ENCODE data around the gene VPS25. TPM values are rescaled to one million over a fixed set of nuclear protein-coding genes. Genes with fewer than 3 reads are reported as not detected.
"Not testable (repeated sequence)": the region's sequence is repeated elsewhere in the genome, so short reads cannot be mapped to it uniquely, and the experiment has no call there.

Gene VPS25
- 30.9 TPM for total RNA-seq

- peak; percentile 78 for DNase-seq (ENCODE audit: low spot score)
- peak; percentile 99 for ATAC-seq
These were observed at the start of gene VPS25 for GRCh38 chr17:42773290-42774035. TSS of gene VPS25 (plus strand) at chr17:42773449. CDS start at chr17:42773476, 27 bp downstream.

- no peak for ATAC-seq
- no peak for DNase-seq (ENCODE audit: low spot score)
These were observed 49.6 kb upstream of the VPS25 start for GRCh38 chr17:42723636-42724035.

GRCh38 chr17:42725143-42725542, 48.1 kb upstream of the VPS25 start:
- no peak for ATAC-seq
- DNase-seq (ENCODE audit: low spot score) = no peak

GRCh38 chr17:42740699-42741098, 32.5 kb upstream of the VPS25 start:
- no peak for ATAC-seq
- DNase-seq (ENCODE audit: low spot score) = no peak

GRCh38 chr17:42742916-42743315, 30.3 kb upstream of the VPS25 start:
- DNase-seq (ENCODE audit: low spot score); ATAC-seq: not testable (repeated sequence)

- ATAC-seq (no peak), DNase-seq (ENCODE audit: low spot score) (no peak)
These were observed 29.5 kb upstream of the VPS25 start for GRCh38 chr17:42743595-42744282.

GRCh38 chr17:42744283-42744805, 28.9 kb upstream of the VPS25 start:
- ATAC-seq (peak; percentile 91), DNase-seq (ENCODE audit: low spot score) (peak; percentile 88)

GRCh38 chr17:42744806-42745617, 28.2 kb upstream of the VPS25 start, which contains the start of gene EZH1:
TSS of gene EZH1 (minus strand) at chr17:42745040. CDS start at chr17:42728941, 16,099 bp downstream.
- peak; percentile 90 for ATAC-seq
- peak; percentile 93 for DNase-seq (ENCODE audit: low spot score)

- no peak for DNase-seq (ENCODE audit: low spot score)
- ATAC-seq = no peak
These were observed 24.9 kb upstream of the VPS25 start for GRCh38 chr17:42748202-42748907.

- no peak for DNase-seq (ENCODE audit: low spot score)
- no peak for ATAC-seq
These were observed 24.1 kb upstream of the VPS25 start for GRCh38 chr17:42748908-42749798.

GRCh38 chr17:42750739-42751344, 22.4 kb upstream of the VPS25 start:
- DNase-seq (ENCODE audit: low spot score) = no peak
- peak; percentile 54 for ATAC-seq

GRCh38 chr17:42751628-42752027, 21.6 kb upstream of the VPS25 start:
- DNase-seq (ENCODE audit: low spot score) (no peak), ATAC-seq (no peak)

GRCh38 chr17:42754782-42755181, 18.5 kb upstream of the VPS25 start:
- ATAC-seq = no peak
- no peak for DNase-seq (ENCODE audit: low spot score)

- no peak for DNase-seq (ENCODE audit: low spot score)
- no peak for ATAC-seq
These were observed 13.1 kb upstream of the VPS25 start for GRCh38 chr17:42759982-42760651.

GRCh38 chr17:42760652-42761581, 12.3 kb upstream of the VPS25 start, which contains the start of gene RAMP2:
TSS of gene RAMP2 (plus strand) at chr17:42761227. CDS start at chr17:42761262, 35 bp downstream.
- DNase-seq (ENCODE audit: low spot score) = no peak
- peak; percentile 51 for ATAC-seq

- DNase-seq (ENCODE audit: low spot score) = no peak
- no peak for ATAC-seq
These were observed 11.6 kb upstream of the VPS25 start for GRCh38 chr17:42761638-42762037.

GRCh38 chr17:42766124-42766523, 7.1 kb upstream of the VPS25 start:
- DNase-seq (ENCODE audit: low spot score) (no peak), ATAC-seq (peak; percentile 12)

Data from left lobe of liver (tissue), 2 donors.